Bladder microvascular endothelial cell (primary cell): ENCODE measurements around the gene CSK. TPM values are rescaled to one million over a fixed set of nuclear protein-coding genes. Genes with fewer than 3 reads are reported as not detected.

Source experiments
- total RNA-seq: library from RNA; depleted of rRNA; stranded (reverse); fragments of >200 nt; gene quantifications from 2 replicates; pipeline ENCODE4 v1.2.3, GENCODE V29; 2014

Gene CSK
- total RNA-seq, result 29.6 and 87.0 TPM in 2 replicates

GRCh38 chr15:74781431-74782258 is at the start of gene CSK:
Gene CSK (plus strand): TSS chr15:74782080. CDS start chr15:74798298, 16,218 bp downstream.

GRCh38 chr15:74748322-74748946 is 33.4 kb upstream of the CSK start, which contains the start of gene CYP1A2:
Gene CYP1A2 (plus strand): TSS chr15:74748845. CDS start chr15:74749739, 894 bp downstream.

GRCh38 chr15:74812533-74812932 is 30.7 kb downstream of the CSK start, which contains the start of gene LMAN1L:
Gene LMAN1L (plus strand): TSS chr15:74812835. CDS start chr15:74812855, 20 bp downstream.

GRCh38 chr15:74826364-74826819 is 44.5 kb downstream of the CSK start, which contains the start of gene CPLX3:
Gene CPLX3 (plus strand): TSS chr15:74826627. CDS start chr15:74826704, 77 bp downstream.

GRCh38 chr15:74842581-74843444 is 60.9 kb downstream of the CSK start, which contains the start of gene ULK3:
Gene ULK3 (minus strand): TSS chr15:74843156. CDS start chr15:74843105, 51 bp downstream.

Other genes starting within 250 kb of the CSK start
- gene ARID3B, start 240.9 kb upstream of the CSK start, total RNA-seq, result 1.9 and 5.3 TPM in 2 replicates
- gene CLK3, start 166.2 kb upstream of the CSK start, total RNA-seq, result 41.6 and 70.8 TPM in 2 replicates
- gene EDC3, start 86.1 kb upstream of the CSK start, total RNA-seq, result 10.0 and 29.5 TPM in 2 replicates
- gene CYP1A1, start 56.6 kb upstream of the CSK start, total RNA-seq, result 22.8 and 31.5 TPM in 2 replicates
- not detected in 2 replicates for gene CYP1A2, start 33.2 kb upstream of the CSK start, total RNA-seq
- 0.13 TPM in 1 of 2 replicates, not detected in the other for gene LMAN1L, start 30.8 kb downstream of the CSK start, total RNA-seq
- not detected in 2 replicates for gene CPLX3, start 44.5 kb downstream of the CSK start, total RNA-seq
- 13.3 and 33.2 TPM in 2 replicates for gene ULK3, start 61.1 kb downstream of the CSK start, total RNA-seq
- 12.1 and 31.5 TPM in 2 replicates for gene SCAMP2, start 91.3 kb downstream of the CSK start, total RNA-seq
- gene MPI, start 108.0 kb downstream of the CSK start, total RNA-seq, result 22.3 and 54.6 TPM in 2 replicates
- gene FAM219B, start 124.8 kb downstream of the CSK start, total RNA-seq, result 29.6 and 44.9 TPM in 2 replicates
- 50.3 and 70.5 TPM in 2 replicates for gene COX5A, start 156.0 kb downstream of the CSK start, total RNA-seq
- gene RPP25, start 174.7 kb downstream of the CSK start, total RNA-seq, result 10.6 and 11.2 TPM in 2 replicates
- 5.3 and 5.9 TPM in 2 replicates for gene SCAMP5, start 213.5 kb downstream of the CSK start, total RNA-seq
- 12.0 and 12.3 TPM in 2 replicates for gene PPCDC, start 241.5 kb downstream of the CSK start, total RNA-seq